Dendritic cell treated with granulocyte-macrophage colony-stimulating factor and Interleukin-4, amounts not matched to agents 40 ng/mL and 50 ng/mL, for 4 days (primary cell): Measurements from ENCODE around the gene CEP95.

Experiments used
- H3K27ac Mint-ChIP-seq: one replicate; pipeline ENCODE4 v1.8.0; 2022; ENCODE audit warnings: mild to moderate bottlenecking, mixed read lengths
- H3K27me3 Mint-ChIP-seq: one replicate; pipeline ENCODE4 v1.8.0; 2022; ENCODE audit warnings: mild to moderate bottlenecking, mixed read lengths
- H3K36me3 Mint-ChIP-seq: one replicate; pipeline ENCODE4 v1.8.0; 2022; ENCODE audit warnings: low read depth, mixed read lengths
- H3K4me1 Mint-ChIP-seq: one replicate; pipeline ENCODE4 v1.8.0; 2022; ENCODE audit warnings: low read depth, mixed read lengths
- H3K4me3 Mint-ChIP-seq: one replicate; pipeline ENCODE4 v1.8.0; 2022; ENCODE audit warnings: mild to moderate bottlenecking, moderate library complexity, mixed read lengths
- H3K9me3 Mint-ChIP-seq: one replicate; pipeline ENCODE4 v1.8.0; 2022; ENCODE audit warnings: mixed read lengths
- intact Hi-C: fragments of 100-400 bp; cut with micrococcal nuclease; formaldehyde crosslinking; loops from one replicate; pipeline ENCODE4 v1.15.0; 2022

The CEP95 gene

GRCh38 chr17:64500487-64500859, 6.3 kb upstream of the CEP95 start:
- H3K9me3 Mint-ChIP-seq, result no peaks in the 10 kb centered on the region
- intact Hi-C loops, result no loop called here
- peaks cover 91% of the 10 kb centered on the region for H3K36me3 Mint-ChIP-seq
- H3K27ac Mint-ChIP-seq, result peak overlapping the region; percentile 21
- H3K4me1 Mint-ChIP-seq, result peaks cover 81% of the 10 kb centered on the region
- no peaks in the 10 kb centered on the region for H3K27me3 Mint-ChIP-seq
- H3K4me3 Mint-ChIP-seq, result no peak overlapping the region

DNA sequence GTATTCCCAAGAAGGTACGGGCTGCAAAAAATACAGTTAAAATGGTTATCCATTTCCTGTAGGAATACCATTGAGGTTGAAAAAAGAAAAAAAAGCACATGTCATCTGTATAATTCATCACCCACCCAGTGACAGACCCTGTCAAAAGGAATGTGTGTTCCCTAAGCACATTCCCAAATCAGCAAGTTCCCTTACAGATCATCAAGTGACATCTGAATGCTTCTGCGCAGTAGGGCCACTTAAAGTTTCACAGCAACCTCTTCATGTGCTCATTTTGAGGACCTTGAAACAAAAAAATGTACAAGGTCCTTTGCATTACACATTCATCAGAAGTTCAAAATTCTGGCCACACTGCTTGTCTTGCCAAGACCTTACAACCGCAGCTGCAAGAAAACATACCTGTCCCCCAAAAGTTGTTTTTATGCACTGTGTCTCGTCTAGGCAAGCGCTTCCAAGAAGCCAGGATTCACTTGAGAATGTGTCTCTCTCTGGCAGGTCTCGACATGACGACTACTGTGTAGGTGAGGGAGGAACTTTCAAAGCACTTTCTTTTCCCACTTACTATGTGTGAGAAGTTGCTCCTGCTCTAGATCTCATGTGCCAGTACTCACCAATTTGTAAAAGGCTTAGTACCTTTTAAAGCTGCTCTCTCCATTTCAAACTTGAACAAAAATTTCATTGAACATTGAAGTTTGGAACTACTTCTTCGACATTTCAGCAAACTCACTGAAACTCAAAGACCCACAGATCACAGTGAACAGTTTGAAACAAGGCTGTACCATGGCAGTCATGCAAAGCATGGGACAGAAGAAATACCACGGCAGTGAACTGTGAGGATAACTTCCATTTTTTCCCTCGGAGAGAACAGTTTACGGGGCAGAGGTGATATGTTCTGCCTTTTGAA, 5.7 kb upstream of the CEP95 start:
- Mint-ChIP-seq H3K9me3 (no peaks in the 10 kb centered on the region), H3K27me3 (no peaks in the 10 kb centered on the region), H3K27ac (peak overlapping the region; percentile 62), H3K36me3 (peaks cover 97% of the 10 kb centered on the region), H3K4me3 (no peak overlapping the region), H3K4me1 (peaks cover 77% of the 10 kb centered on the region)
- intact Hi-C loops, result no loop called here

DNA sequence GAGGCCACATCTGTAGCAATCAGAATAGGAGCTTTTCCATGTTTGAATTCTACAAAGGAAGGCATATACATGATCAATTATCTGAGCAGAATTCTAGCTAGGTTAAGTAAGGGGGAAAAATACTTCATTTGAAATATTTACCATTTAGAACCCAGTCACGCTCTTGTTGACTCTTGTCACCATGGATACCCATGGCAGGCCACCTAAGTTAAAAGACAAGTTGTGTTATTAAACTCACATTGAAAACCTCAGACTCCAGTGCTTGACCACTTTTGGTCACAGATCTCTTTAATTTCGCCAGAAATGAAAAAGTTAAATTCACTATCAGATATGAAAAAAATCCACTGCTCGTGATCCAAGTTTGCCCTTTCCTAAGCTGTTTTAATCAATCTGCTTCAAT, 4.8 kb upstream of the CEP95 start:
- Mint-ChIP-seq H3K27ac (peak overlapping the region; percentile 62), H3K36me3 (peaks cover 100% of the 10 kb centered on the region)

GRCh38 chr17:64502809-64503208, 4.0 kb upstream of the CEP95 start:
- H3K36me3 Mint-ChIP-seq, result peaks cover 98% of the 10 kb centered on the region
- H3K4me1 Mint-ChIP-seq, result peaks cover 65% of the 10 kb centered on the region
- H3K9me3 Mint-ChIP-seq, result no peaks in the 10 kb centered on the region
- intact Hi-C loops, result no loop called here
- no peak overlapping the region for H3K4me3 Mint-ChIP-seq
- H3K27me3 Mint-ChIP-seq, result no peaks in the 10 kb centered on the region
- no peak overlapping the region for H3K27ac Mint-ChIP-seq

More for the DNA sequence above, 4.8 kb upstream of the CEP95 start:
- intact Hi-C loops, result no loop called here
- no peaks in the 10 kb centered on the region for H3K27me3 Mint-ChIP-seq
- H3K4me3 Mint-ChIP-seq, result no peak overlapping the region
- no peaks in the 10 kb centered on the region for H3K9me3 Mint-ChIP-seq
- peaks cover 68% of the 10 kb centered on the region for H3K4me1 Mint-ChIP-seq

GRCh38 chr17:64503341-64503740, 3.4 kb upstream of the CEP95 start:
- Mint-ChIP-seq H3K9me3 (no peaks in the 10 kb centered on the region), H3K4me1 (peaks cover 63% of the 10 kb centered on the region), H3K27ac (no peak overlapping the region), H3K27me3 (no peaks in the 10 kb centered on the region), H3K36me3 (peaks cover 92% of the 10 kb centered on the region), H3K4me3 (no peak overlapping the region)
- intact Hi-C loops, result no loop called here

DNA sequence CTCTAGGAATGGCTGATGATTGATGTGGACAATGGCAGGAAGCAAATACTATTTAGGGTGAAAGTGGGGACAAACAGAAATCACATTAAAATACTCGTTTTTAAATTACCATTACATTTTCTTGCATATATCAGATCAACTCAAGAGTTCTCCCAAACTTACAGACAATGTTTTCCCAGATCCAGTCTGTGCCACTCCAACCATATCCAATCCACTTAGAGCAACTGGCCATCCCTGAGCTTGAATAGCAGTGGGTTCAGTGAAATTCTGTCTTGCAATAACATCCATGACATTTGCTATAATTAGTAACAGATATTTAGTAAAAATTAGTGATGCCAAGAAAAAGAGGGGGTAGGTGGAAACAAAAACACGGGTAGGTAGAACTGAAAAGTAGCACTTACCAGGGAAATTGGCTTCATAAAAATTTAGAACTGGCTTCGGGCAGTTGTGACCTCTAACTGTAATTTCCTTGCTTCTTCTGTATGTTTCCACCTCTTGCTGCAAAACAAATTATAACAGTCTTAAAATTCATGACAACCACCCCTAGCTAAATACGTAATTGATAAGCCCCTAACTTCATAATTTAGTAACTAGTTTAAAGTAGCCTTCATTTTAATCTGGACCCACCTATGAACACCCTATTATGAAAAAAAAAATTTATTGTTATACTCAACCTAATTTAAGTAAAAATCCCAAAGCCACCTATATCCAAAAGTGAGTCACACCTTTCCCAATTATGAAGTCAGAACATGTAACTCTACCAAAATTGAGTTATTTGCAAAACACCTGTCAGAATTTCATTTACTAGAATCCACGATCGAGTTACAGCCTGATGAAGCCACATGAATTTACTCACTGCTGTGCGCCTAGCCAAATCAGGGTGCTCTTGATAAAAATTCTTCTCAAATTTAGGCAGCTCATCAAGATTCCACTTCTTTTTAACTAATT, 2.7 kb upstream of the CEP95 start:
- peaks cover 61% of the 10 kb centered on the region for H3K4me1 Mint-ChIP-seq
- intact Hi-C loops, result no loop called here
- no peaks in the 10 kb centered on the region for H3K27me3 Mint-ChIP-seq
- no peaks in the 10 kb centered on the region for H3K9me3 Mint-ChIP-seq
- H3K36me3 Mint-ChIP-seq, result peaks cover 88% of the 10 kb centered on the region
- H3K27ac Mint-ChIP-seq, result peak overlapping the region; percentile 100
- H3K4me3 Mint-ChIP-seq, result peak overlapping the region; percentile 100

DNA sequence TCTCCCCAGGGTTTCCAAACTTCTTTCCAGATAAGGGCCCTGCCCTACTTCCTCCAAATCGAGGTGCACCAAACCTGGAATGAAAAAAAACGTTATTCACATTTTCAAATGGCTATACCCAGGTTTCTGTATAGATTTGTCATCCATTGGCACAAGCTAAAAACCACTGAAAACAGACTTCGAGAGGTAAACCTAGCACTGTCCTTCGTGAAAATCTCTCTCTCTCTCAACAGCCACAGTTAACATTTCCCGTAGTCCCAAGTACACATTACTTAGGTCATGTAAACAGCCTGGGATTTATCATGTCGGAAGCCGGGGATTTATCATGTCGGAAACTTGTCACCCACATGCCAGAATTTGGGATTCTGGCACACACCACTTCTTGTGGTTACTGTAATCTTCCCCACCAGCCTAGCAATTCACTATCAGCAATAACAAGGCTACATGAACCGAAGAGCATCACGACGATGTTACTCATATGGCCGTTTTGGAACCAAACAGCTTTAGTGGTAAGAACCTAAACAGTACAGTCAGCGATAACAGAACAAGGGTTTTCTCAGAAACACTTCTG, 1.9 kb upstream of the CEP95 start:
- Mint-ChIP-seq H3K27ac (peak overlapping the region; percentile 100), H3K4me3 (peak overlapping the region; percentile 100), H3K4me1 (peaks cover 59% of the 10 kb centered on the region), H3K27me3 (no peaks in the 10 kb centered on the region), H3K9me3 (no peaks in the 10 kb centered on the region), H3K36me3 (peaks cover 88% of the 10 kb centered on the region)
- intact Hi-C loops, result loop anchor here (1.0 kb wide), 1 partner anchor 8 kb away; the partner anchor contains the start of gene POLG2

GRCh38 chr17:64505340-64506200, 1.2 kb upstream of the CEP95 start:
- intact Hi-C loops, result loop anchor here (1.0 kb wide), 1 partner anchor 8 kb away; the partner anchor contains the start of gene POLG2
- H3K27ac Mint-ChIP-seq, result peak overlapping the region; percentile 100
- H3K9me3 Mint-ChIP-seq, result no peaks in the 10 kb centered on the region
- H3K4me1 Mint-ChIP-seq, result peaks cover 52% of the 10 kb centered on the region
- H3K4me3 Mint-ChIP-seq, result peak overlapping the region; percentile 100
- H3K36me3 Mint-ChIP-seq, result peaks cover 88% of the 10 kb centered on the region
- H3K27me3 Mint-ChIP-seq, result no peaks in the 10 kb centered on the region

DNA sequence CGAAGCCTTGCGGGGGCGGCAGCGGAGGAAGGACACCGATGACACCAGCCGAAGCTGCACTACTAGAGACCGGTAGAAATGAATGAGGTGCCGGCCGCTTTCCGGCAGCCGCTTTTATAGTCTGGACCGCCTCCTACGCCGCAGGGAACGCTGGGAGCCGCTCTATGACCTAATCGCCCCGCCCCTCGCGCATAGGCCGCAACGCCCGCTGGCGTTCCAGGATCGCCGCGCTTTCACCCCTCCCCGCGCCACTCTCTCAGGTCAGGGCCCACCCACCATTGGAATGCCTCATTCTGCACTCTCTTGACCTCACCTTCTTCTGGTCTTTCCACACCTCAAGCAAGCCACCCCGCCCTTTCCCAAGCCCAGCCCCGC, 589 bp upstream of the CEP95 start, which contains the start of gene DDX5:
DDX5 (minus strand) TSS at position 89 of the 375 bp plus-strand sequence. CDS start 170 bp downstream, outside the sequence.
- peaks cover 46% of the 10 kb centered on the region for H3K4me1 Mint-ChIP-seq
- H3K27ac Mint-ChIP-seq, result peak within 1 kb of the TSS; percentile 100
- H3K36me3 Mint-ChIP-seq, result peaks cover 88% of the 10 kb centered on the region
- H3K9me3 Mint-ChIP-seq, result no peaks in the 10 kb centered on the region
- intact Hi-C loops, result no loop called here
- no peaks in the 10 kb centered on the region for H3K27me3 Mint-ChIP-seq
- peak within 1 kb of the TSS; percentile 100 for H3K4me3 Mint-ChIP-seq

DNA sequence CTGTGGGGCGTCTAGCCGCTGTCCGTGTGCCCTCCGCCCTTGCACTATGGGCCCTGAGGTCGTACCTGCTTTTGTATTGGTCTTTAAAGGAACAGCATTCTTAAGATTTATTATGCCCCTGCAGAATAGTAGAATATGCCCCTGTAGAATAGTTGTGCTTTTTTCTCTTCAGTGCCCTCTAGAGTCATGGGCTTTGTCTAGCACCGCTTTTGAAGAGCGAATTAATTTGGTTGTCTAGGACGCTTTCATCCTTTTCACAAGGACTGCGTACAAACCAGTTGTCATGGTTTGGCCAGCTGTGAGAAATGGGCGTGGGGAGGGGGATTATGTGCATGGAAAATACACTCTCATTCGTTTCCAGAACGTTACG, 621 bp downstream of the CEP95 start:
- Mint-ChIP-seq H3K4me3 (peak overlapping the region; percentile 100), H3K4me1 (peaks cover 34% of the 10 kb centered on the region)

GRCh38 chr17:64508683-64509082, 1.9 kb downstream of the CEP95 start:
- no peaks in the 10 kb centered on the region for H3K9me3 Mint-ChIP-seq
- H3K36me3 Mint-ChIP-seq, result peaks cover 85% of the 10 kb centered on the region
- peaks cover 21% of the 10 kb centered on the region for H3K4me1 Mint-ChIP-seq
- no peak overlapping the region for H3K4me3 Mint-ChIP-seq
- no peaks in the 10 kb centered on the region for H3K27me3 Mint-ChIP-seq
- H3K27ac Mint-ChIP-seq, result no peak overlapping the region
- intact Hi-C loops, result no loop called here

More for the DNA sequence above, 621 bp downstream of the CEP95 start:
- no peaks in the 10 kb centered on the region for H3K9me3 Mint-ChIP-seq
- no peaks in the 10 kb centered on the region for H3K27me3 Mint-ChIP-seq
- intact Hi-C loops, result no loop called here
- H3K27ac Mint-ChIP-seq, result peak overlapping the region; percentile 100
- H3K36me3 Mint-ChIP-seq, result peaks cover 85% of the 10 kb centered on the region

DNA sequence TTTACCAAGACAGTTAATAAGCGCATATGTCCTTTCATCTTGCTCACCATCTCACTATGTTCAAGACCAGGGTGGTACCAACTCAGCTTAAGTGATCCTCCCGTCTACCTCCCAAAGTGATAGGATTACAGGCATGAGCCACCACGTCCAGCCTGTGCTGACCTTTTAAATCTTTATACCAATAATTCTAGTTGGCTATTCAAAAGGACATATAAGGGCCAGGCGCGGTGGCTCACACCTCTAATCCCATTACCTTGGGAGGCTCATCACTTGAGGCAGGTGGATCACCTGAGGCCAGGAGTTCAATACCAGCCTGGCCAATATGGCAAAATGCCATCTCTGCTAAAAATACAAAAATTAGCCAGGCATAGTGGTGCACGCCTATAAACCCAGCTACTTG, 2.4 kb downstream of the CEP95 start:
- Mint-ChIP-seq H3K4me3 (no peak overlapping the region), H3K27me3 (no peaks in the 10 kb centered on the region), H3K27ac (no peak overlapping the region), H3K4me1 (peaks cover 16% of the 10 kb centered on the region), H3K9me3 (no peaks in the 10 kb centered on the region), H3K36me3 (peaks cover 85% of the 10 kb centered on the region)
- intact Hi-C loops, result no loop called here

GRCh38 chr17:64515419-64515818, 8.6 kb downstream of the CEP95 start:
- H3K36me3 Mint-ChIP-seq, result peaks cover 91% of the 10 kb centered on the region
- no peaks in the 10 kb centered on the region for H3K9me3 Mint-ChIP-seq
- no peak overlapping the region for H3K4me3 Mint-ChIP-seq
- no peaks in the 10 kb centered on the region for H3K27me3 Mint-ChIP-seq
- no peak overlapping the region for H3K27ac Mint-ChIP-seq
- H3K4me1 Mint-ChIP-seq, result peaks cover 12% of the 10 kb centered on the region
- intact Hi-C loops, result loop anchor here (10.0 kb wide), 1 partner anchor 79 kb away; no protein-coding TSS in a partner anchor
